ACC112 (cell line): ENCODE measurements around the gene ME3.
"Not testable (repeated sequence)": the region's sequence is repeated elsewhere in the genome, so short reads cannot be mapped to it uniquely, and the experiment has no call there.

Source experiments
- H2AFZ ChIP-seq: fragments of 200-600 bp; sonication (generic); one replicate; pipeline ENCODE4 v1.6.0; 2017; ENCODE audit warnings: antibody characterized with exemption, low read length; ENCODE audit not compliant: unreplicated experiment
- H3K27ac ChIP-seq: fragments of 200-600 bp; sonication (generic); 2 replicates; pipeline ENCODE4 v1.5.1; 2014; ENCODE audit warnings: low read depth, mild to moderate bottlenecking, antibody characterized with exemption, low read length, moderate library complexity
- H3K27me3 ChIP-seq: fragments of 200-600 bp; sonication (generic); 2 replicates; pipeline ENCODE4 v1.6.1; 2014; ENCODE audit warnings: mild to moderate bottlenecking, antibody characterized with exemption, low read length, moderate library complexity, mixed read lengths; ENCODE audit not compliant: insufficient read depth
- H3K36me3 ChIP-seq: fragments of 200-600 bp; sonication (generic); 2 replicates; pipeline ENCODE4 v1.6.1; 2016; ENCODE audit warnings: mild to moderate bottlenecking, antibody characterized with exemption, low read length, moderate library complexity, mixed read lengths; ENCODE audit not compliant: insufficient read depth
- H3K4me1 ChIP-seq: fragments of 200-600 bp; sonication (generic); one replicate; pipeline ENCODE4 v1.6.1; 2016; ENCODE audit warnings: low read length, mixed read lengths; ENCODE audit not compliant: insufficient read depth, unreplicated experiment, control insufficient read depth
- H3K4me3 ChIP-seq: fragments of 200-600 bp; sonication (generic); 2 replicates; pipeline ENCODE4 v1.5.1; 2014; ENCODE audit warnings: mild to moderate bottlenecking, low read depth, low read length
- H3K79me2 ChIP-seq: fragments of 200-600 bp; sonication (generic); one replicate; pipeline ENCODE4 v1.6.0; 2016; ENCODE audit warnings: low read length; ENCODE audit not compliant: control insufficient read depth, unreplicated experiment, insufficient read depth

ME3 gene

DNA sequence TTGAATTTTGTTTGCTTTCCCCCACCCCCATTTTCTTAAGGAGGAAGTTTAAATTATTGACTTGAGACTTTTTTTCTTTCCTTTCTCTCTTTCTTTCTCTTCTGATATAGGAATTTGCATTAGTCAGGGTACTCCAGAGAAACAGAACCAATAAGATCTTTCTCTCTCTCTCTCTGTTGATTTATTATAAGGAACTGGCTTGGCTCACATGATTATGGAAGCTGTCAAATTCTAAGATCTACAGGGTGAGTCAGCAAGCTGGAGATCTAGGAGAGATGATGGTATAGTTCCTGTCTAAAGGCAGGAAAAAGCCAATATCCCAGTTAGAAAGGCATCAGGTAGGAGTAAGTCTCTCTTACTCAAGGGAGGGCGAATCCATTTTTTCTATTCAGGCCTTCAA is 233.7 kb downstream of the ME3 start:
- peak overlapping the region; percentile 0 for H3K27ac ChIP-seq

DNA sequence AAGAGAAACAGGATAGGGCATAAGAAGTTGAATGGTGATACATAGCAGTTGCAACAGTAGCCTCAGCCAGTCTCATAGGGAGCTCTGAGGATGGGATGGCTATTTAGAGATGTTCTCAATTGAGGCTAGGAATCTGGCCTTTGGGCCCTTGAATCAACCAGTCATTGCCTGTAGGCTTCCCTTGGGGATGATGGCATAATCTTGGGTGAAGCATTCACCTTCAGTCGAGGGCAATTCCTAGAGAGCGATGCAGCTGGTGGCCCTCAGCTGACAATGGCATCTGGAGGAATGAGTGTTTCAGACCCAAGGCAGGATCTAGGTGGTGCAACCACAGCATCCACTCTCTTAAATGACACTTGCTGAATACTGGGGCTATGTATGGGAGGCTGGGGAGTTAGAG is 236.7 kb downstream of the ME3 start:
- H3K79me2 ChIP-seq, result no peaks in the 10 kb centered on the region

More for the DNA sequence above, 233.7 kb downstream of the ME3 start:
- Histone ChIP-seq H3K27me3 (no peaks in the 10 kb centered on the region), H3K4me3 (no peak overlapping the region), H3K79me2 (no peaks in the 10 kb centered on the region), H3K36me3 (0 out of 2 replicates have a peak, but pooled peaks cover 4% of the 10 kb centered on the region), H2AFZ (no peak overlapping the region), H3K4me1 (peaks cover 53% of the 10 kb centered on the region)

DNA sequence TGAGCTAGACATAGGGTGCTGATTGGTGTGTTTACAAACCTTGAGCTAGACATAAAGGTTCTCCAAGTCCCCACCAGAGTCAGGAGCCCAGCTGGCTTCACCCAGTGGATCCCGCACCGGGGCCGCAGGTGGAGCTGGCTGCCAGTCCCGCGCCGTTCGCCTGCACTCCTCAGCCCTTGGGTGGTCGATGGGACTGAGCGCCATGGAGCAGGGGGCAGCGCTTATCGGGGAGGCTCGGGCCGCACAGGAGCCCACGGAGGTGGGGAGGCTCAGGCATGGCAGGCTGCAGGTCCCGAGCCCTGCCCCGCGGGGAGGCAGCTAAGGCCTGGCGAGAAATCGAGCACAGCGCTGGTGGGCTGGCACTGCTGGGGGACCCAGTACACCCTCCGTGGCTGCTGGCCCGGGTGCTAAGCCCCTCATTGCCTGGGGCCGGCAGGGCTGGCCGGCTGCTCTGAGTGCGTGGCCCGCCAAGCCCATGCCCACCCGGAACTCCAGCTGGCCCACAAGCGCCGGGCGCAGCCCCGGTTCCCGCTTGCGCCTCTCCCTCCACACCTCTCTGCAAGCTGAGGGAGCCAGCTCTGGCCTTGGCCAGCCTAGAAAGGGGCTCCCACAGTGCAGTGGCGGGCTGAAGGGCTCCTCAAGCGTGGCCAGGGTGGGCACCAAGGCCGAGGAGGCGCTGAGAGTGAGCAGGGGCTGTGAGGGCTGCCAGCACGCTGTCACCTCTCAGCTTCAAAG is 238.9 kb downstream of the ME3 start:
- H3K79me2 ChIP-seq, H3K4me1 ChIP-seq, H3K36me3 ChIP-seq, H3K27me3 ChIP-seq, H3K4me3 ChIP-seq, H3K27ac ChIP-seq, H2AFZ ChIP-seq: not testable (repeated sequence)

More for the DNA sequence above, 236.7 kb downstream of the ME3 start:
- H3K27me3 ChIP-seq, result no peaks in the 10 kb centered on the region
- H3K36me3 ChIP-seq, result no peaks in the 10 kb centered on the region
- no peak overlapping the region for H3K4me3 ChIP-seq
- no peak overlapping the region for H2AFZ ChIP-seq
- peaks cover 23% of the 10 kb centered on the region for H3K4me1 ChIP-seq
- no peak overlapping the region for H3K27ac ChIP-seq

DNA sequence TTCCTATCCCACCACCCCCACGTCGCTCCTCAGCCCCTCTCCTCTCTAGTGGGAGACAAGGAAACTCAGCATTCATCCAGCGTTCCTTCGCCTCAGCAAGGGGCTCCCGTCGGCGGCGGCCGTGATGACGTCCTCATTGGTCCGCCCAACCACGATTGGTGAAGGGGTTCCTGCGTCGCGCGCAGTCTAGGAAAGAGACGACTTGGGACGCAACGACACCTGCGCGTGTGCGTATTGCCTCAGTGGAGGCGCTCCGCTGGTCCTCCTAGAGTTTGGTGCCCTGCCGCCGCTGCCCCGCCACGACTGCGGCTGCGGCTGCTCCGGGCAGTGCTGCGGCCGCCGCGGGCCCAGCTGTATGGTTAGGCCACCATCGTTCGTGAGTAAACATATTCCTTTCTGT is 241.2 kb downstream of the ME3 start:
- no peak overlapping the region for H2AFZ ChIP-seq
- H3K27me3 ChIP-seq, result no peaks in the 10 kb centered on the region
- H3K27ac ChIP-seq, result no peak overlapping the region
- no peak overlapping the region for H3K4me3 ChIP-seq
- H3K4me1 ChIP-seq, result no peaks in the 10 kb centered on the region
- no peaks in the 10 kb centered on the region for H3K36me3 ChIP-seq
- no peaks in the 10 kb centered on the region for H3K79me2 ChIP-seq

DNA sequence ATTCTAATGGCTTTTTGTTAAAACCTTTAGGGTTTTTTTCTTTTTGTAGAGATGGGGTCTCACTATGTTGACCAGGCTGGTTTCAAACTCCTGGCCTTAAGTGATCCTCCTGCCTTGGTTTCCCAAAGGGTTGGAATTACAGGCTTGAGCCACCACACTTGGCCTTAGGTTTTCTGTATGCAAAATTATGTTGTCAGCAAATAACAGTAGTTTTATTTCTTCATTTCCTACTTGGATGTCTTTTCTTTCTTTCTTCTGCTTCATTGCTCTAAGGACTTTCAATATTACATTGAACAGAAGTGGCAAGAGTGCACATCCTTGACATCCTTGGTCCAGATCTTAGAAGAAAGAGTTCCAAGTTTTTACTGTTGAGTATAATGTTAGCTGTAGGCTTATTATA is 245.0 kb downstream of the ME3 start:
- no peak overlapping the region for H3K4me3 ChIP-seq
- H3K27ac ChIP-seq, result no peak overlapping the region
- H3K4me1 ChIP-seq, result no peaks in the 10 kb centered on the region
- H3K27me3 ChIP-seq, result no peaks in the 10 kb centered on the region
- H3K79me2 ChIP-seq, result no peaks in the 10 kb centered on the region
- no peaks in the 10 kb centered on the region for H3K36me3 ChIP-seq
- no peak overlapping the region for H2AFZ ChIP-seq

DNA sequence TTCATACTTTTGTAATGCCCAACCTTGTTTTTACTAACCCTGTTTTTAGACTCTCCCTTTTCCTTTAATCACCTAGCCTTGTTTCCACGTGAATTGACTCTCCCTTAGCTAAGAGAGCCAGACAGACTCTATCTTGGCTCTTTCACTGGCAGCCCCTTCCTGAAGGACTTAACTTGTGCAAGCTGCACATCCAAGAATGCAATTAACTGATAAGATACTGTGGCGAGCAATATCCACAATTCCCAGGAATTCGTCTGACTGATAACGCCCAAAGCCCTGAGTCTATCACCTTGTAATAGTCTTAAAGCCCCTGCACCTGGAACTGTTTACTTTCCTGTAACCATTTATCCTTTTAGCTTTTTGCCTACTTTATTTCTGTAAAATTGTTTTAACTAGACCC is 248.9 kb downstream of the ME3 start:
- not testable (repeated sequence) for H3K79me2 ChIP-seq, H3K4me3 ChIP-seq, H3K27ac ChIP-seq, H3K36me3 ChIP-seq, H2AFZ ChIP-seq, H3K27me3 ChIP-seq, H3K4me1 ChIP-seq

DNA sequence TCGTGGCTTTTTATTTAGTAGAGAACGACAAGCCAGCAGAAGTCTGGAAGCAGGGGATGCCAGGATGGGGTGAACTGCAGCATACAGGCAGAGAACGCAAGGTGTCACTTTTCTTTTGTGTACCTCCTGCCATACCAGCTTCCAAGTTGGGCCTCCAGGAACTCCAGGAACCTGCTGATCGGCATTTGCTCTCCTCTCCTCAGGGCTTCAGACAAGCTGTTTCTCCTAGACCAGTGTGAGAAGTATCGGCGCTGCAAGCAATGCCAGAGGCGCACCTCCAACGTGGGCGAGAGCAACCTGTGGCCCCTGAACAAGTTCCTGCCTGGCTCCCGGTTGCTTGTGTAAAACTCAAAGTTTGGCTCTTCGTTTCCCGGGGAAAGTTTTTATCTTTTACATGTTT is 250.0 kb downstream of the ME3 start:
- Histone ChIP-seq H3K4me1 (peaks cover 9% of the 10 kb centered on the region), H3K27ac (no peak overlapping the region)

DNA sequence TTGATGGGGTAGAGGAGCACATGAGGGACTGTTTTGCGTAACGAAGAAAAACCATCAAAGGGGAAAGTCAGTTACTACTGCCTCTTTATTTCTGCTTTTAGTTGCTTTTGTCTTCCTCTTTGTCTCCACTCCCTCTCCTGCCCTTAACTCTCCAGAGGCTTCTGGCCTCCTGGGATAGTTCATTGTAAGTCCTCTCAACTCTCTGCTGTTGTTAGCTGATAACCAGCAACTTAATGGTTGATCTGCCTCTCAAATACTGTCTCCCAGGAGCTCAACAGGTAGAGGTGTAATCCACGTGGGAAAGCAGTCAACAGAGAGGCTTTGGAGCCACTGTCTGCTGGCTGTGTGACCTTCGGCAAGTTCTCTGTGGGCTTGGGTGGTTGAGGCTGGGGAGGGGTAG is 250.5 kb downstream of the ME3 start:
- Histone ChIP-seq H3K27me3 (no peaks in the 10 kb centered on the region), H3K36me3 (no peaks in the 10 kb centered on the region), H3K4me1 (peaks cover 9% of the 10 kb centered on the region), H3K79me2 (no peaks in the 10 kb centered on the region), H3K4me3 (no peak overlapping the region), H2AFZ (no peak overlapping the region), H3K27ac (no peak overlapping the region)

More for the DNA sequence above, 250.0 kb downstream of the ME3 start:
- Histone ChIP-seq H3K27me3 (no peaks in the 10 kb centered on the region), H3K36me3 (no peaks in the 10 kb centered on the region), H2AFZ (no peak overlapping the region), H3K4me3 (no peak overlapping the region), H3K79me2 (no peaks in the 10 kb centered on the region)

DNA sequence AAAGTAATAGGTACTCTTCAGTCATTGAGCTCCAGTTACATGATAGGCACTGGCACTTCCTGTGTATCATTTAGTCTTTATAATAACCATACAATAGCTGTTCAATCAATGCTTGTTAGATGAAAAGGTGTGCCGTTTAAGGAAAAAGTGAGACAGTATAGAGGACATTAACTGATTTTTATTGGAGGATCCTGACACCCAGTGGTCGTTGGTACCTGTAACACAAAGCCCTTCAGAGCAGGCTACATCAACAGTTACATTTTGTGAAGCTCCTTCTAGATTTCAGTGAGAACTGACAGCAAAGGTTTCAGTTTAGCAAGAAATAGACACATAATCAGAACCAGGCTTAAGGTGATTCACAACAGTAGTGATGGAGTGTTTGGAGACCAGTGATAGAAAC is 253.5 kb downstream of the ME3 start:
- Histone ChIP-seq H3K79me2 (no peaks in the 10 kb centered on the region), H3K27me3 (no peaks in the 10 kb centered on the region), H3K27ac (no peak overlapping the region), H2AFZ (no peak overlapping the region), H3K4me1 (peaks cover 15% of the 10 kb centered on the region), H3K36me3 (no peaks in the 10 kb centered on the region), H3K4me3 (no peak overlapping the region)

DNA sequence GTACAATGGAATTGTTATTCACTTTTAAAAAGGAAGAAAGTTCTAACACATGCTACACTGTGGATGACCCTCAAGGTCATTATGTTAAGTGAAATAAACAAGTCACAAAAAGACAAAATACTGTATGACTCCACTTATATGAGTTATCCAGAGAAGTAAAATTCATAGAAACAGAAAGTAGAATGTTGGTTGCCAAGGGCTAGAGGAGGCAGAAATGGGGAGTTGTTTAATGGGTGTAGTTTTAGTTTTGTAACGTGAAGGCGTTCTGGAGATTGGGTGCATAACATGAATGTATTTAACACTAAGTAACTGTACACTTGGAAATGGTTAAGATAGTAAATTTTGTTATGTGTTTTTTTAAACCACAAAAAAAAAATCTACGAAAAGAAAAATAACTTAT is 253.9 kb downstream of the ME3 start:
- H3K27ac ChIP-seq, result no peak overlapping the region
- peak overlapping the region; percentile 44 for H2AFZ ChIP-seq

DNA sequence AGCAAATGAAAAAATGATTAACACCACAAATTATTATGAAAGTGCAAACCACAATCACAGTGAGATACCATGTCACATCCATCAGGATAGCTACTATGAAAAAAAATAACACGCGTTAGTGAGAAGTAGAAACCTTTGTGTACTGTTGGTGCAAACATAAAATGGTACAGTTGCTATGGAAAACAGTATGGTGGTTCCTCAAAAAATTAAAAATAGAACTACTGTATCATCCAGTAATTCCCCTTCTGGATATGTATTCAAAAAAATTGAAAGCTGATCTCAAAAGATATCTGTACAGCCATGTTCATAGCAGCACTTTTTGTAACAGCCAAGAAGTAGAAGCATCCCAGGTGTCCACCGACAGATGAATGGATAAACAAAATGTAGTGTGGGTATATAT is 254.3 kb downstream of the ME3 start:
- H2AFZ ChIP-seq, result peak overlapping the region; percentile 44
- no peaks in the 10 kb centered on the region for H3K27me3 ChIP-seq
- peaks cover 15% of the 10 kb centered on the region for H3K4me1 ChIP-seq
- no peak overlapping the region for H3K27ac ChIP-seq
- H3K4me3 ChIP-seq, result no peak overlapping the region
- H3K36me3 ChIP-seq, result no peaks in the 10 kb centered on the region
- H3K79me2 ChIP-seq, result no peaks in the 10 kb centered on the region

More for the DNA sequence above, 253.9 kb downstream of the ME3 start:
- no peaks in the 10 kb centered on the region for H3K36me3 ChIP-seq
- H3K4me1 ChIP-seq, result peaks cover 15% of the 10 kb centered on the region
- no peaks in the 10 kb centered on the region for H3K79me2 ChIP-seq
- H3K27me3 ChIP-seq, result no peaks in the 10 kb centered on the region
- H3K4me3 ChIP-seq, result no peak overlapping the region
